HUDEP-2 (cell line): ENCODE measurements around the gene ZMYND10.
"Not testable (repeated sequence)": the region's sequence is repeated elsewhere in the genome, so short reads cannot be mapped to it uniquely, and the experiment has no call there.

Source experiments
- DNase-seq, 76 experiments: peaks; one replicate each; lab custom pipeline; 2025; ENCODE audit not compliant: unreplicated experiment in 76 of 76; lab: John Stamatoyannopoulos, UW

Gene ZMYND10

DNA sequence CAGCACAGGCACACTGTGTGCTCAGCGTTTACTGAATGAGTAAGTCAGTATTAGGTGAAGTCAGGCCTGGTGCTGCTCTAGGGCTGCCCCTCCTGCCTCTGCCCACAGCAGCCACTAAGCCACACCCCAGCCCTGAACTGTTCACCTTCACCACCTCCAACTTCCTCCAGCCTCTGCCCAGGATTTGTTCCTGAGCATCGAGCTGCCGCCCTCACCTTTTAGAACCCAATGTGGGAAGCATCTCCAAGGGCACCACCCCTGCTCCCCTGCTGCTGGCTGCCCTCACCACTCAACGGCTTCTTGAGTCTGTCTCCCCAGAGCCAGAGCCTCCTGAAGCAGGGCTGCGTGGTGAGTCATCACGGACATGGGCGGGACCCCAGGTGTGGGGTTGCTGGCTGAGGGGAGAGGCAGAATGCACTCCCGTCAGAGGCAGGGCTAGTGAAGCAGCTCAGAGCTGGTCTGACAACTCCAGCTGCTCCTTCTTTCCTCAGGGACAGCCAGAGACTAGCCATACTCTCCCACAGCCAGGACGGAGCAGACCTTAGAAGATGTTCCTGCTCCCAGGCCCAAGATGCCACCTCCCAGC, 28.8 kb downstream of the ZMYND10 start:
- peak in 28 of 76 experiments; percentile 13 to 63 (median 28) for DNase-seq

- DNase-seq: no peak
Measured at GRCh38 chr3:50314816-50315215, 30.7 kb downstream of the ZMYND10 start.

DNA sequence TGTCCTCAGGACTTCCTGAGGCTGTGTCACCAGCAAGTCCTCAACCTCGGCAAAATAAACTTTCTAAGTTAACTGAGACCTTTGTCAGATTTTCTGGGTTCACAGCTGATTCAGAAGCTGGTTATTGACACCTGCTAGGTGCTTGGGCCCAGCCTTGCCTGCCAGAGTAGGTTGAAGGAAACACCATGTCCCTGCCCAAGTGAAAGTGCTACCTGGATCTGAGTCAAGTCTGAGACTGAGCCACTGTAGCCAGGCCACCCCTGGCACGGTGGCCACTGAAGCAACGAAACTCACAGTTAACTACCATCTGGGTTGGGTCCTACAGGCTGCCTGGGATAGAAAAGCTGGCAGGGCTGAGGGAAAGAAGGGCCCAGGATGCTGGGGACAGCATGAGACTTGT, 31.2 kb downstream of the ZMYND10 start:
- no peak for DNase-seq

GRCh38 chr3:50312041-50312440, 33.5 kb downstream of the ZMYND10 start:
- DNase-seq: not testable (repeated sequence)

- no peak for DNase-seq
Measured at GRCh38 chr3:50304601-50305000, 40.9 kb downstream of the ZMYND10 start.

DNA sequence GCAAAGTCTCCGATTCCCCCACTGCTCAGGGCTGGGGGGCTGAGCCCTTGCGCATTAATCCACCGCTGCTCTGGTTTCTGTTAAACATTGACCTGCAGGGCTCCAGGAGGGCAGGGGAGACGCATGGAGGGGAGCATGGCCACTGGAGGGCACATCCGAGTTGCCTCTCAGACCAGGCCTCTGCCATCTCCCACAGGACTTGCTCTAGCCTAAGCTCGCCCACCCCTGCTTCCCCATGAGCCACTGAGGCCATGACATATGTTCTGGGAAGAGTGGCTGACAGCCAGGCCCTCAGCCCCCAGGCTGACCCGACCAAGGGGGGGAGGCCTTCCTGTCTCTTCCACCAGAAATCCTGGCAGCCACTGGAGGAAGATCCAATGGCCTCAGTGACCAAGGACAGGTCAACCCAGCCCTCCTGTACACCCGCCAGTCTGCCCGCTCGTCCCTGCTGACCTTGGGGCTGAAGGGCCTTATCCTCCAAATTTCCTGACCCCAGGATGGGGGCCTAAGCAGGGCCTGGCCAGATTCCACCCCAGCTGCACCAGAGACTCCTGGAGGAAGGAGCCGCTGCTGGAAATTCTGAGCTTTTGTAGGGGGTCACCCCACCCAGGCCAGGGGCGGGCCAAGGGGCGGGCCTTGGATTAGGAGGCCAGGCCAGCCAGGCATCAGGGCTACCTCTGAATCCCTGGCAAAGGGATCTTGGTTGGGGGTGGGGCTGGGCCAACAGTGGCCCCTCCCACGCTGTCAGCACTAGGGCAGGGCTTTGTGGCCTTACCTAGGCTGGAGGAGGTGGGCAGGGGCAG, 42.3 kb downstream of the ZMYND10 start, which contains the start of gene HYAL1:
Gene HYAL1 (minus strand): TSS at position 562 of the 803 bp plus-strand sequence. CDS start 618 bp downstream, outside the sequence.
- DNase-seq: peak in 46 of 76 experiments; percentile 5 to 62 (median 27)

DNA sequence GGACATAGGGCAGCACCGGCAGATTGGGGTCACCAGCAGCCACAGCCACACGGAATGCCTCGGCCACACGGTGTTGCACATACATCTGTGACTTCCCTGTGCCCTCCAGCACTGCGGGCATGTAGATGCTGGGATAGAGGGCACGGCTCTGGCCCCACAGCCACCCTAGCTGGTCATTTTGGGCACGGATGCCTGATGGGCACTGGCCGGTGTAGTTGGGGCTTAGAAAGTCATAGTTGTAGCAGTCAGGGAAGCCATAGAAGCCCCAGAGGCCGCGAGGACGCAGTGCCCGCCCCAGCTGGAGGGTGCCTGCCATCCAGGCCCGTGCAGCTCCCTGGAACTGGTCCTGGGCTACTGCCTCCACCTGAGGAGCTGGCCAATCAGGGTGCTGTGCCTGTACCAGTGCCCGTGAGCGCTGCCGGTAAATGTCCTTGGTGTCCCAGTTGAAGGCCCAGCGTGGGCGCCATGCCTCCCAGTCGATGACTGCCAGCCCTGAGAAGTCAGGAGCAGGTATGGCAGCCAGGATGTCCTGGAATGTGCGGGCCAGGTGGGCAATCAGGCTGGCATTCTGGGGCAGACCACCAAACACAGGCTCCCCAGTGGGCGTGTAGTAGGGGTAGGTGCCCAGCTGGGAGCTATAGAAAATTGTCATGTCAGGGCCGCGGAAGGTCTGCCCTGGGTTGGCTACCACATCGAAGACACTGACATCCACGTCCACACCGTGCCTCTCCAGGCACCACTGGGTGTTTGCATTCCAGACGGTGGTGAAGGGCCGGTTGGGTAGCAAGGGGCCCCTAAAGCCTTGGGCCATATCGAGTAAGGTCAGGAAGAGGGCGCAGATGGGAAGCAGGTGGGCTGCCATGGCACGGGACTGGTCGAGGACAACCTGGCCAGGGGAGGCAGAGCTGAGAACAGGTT, 43.2 kb downstream of the ZMYND10 start:
- DNase-seq: no peak

- no peak for DNase-seq
Measured at GRCh38 chr3:50300681-50301254, 44.8 kb downstream of the ZMYND10 start.

DNA sequence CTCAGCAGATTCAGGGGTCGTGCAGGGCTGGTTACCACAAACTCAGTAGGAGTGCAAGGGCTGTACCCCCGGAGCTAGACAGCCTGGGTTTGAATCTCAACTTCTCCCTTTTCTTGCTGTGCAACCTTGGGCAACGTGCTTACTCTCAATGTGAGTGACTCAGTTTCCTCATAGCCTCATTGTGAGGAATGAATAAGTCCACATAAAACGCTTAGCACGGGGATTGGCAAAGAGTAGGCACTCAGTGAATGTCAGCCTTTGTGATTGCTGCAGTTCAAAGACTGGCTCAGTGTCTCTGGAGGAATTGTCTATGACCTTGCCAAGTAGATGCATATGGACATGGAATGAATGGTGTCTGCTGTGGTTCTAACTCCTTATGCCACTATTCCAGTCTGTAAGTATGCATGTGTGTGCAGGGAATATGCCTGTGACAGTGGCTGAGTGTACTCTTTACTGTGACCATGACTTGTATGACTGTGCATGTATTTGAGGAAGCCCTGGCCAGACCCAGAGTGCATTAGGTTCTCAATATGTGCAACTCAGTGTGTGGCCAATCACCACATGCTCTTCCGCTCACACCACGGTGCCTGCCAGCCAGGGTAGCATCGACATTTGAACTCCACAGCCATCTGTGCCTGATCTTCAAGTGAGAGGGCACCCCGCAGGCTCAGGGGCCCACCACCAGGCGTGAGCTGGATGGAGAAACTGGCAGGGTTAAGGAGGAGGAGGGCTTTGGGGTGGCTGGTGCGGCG, 45.4 kb downstream of the ZMYND10 start:
- peak in 13 of 76 experiments; percentile 6 to 46 (median 28) for DNase-seq

DNA sequence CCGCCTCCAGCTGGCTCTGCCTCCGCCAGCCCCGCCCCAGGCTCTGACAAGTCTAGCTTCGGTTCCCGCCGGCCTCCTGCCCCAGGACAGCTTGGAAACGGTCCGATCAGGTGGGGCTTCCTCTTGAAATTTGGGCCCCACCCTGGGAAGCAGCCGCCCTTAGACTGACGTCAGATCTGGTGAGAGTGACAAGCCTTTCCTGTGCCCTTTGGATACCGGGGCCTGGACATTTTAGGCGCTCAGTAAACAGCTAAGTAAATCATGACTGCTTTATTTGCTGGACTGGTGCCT, 45.9 kb downstream of the ZMYND10 start:
- peak in 5 of 76 experiments; percentile 83 to 99 (median 99) for DNase-seq

- peak in 70 of 76 experiments; percentile 97 to 100 (median 99) for DNase-seq
Measured at GRCh38 chr3:50298836-50299637, 46.5 kb downstream of the ZMYND10 start, which contains the start of the genes HYAL3 and NAA80. TSS of gene HYAL3 (minus strand) at chr3:50299405. CDS start at chr3:50295602, 3,803 bp downstream. TSS of gene NAA80 (minus strand) at chr3:50299405. CDS start at chr3:50297463, 1,942 bp downstream.

DNA sequence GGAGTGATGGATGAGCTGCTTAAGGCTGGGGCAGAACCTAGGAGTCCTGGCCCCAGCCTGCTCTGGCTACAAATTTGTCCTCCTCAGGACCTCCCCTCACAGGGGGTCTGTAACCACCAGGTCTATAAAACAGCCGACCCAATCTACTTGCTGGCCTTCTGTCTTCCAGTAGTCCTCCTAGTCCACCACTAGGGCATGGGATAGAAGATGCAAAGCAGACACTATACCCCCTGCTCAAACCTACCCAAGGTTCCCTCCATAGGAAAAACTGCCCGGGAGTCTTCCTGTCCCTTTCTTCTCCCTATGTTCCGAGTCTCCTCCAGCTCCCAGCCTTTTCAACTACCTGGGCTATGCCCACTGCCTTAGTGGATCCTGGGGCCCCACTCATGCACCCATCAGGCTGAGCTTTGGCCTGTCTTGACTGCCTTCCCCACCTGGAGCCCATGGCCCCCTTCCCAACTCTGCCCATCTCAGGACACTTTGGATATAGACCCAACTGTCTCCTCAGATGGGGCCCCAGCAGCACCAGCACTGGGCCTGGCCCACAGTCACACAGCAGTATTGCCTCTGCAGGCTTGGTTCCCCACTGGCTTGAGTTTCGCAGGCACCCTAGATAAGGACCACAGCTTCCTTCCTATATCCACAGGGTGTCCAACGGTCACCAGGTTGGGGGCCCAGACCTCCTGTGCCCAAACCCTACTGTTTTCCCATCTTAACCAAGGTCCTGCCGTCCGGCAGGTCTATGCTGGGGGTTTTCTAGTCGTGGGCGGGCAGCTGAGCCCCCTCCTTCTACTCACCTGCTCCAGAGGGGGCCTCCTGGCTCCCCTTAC, 47.4 kb downstream of the ZMYND10 start:
- peak in 10 of 76 experiments; percentile 12 to 45 (median 22) for DNase-seq

DNA sequence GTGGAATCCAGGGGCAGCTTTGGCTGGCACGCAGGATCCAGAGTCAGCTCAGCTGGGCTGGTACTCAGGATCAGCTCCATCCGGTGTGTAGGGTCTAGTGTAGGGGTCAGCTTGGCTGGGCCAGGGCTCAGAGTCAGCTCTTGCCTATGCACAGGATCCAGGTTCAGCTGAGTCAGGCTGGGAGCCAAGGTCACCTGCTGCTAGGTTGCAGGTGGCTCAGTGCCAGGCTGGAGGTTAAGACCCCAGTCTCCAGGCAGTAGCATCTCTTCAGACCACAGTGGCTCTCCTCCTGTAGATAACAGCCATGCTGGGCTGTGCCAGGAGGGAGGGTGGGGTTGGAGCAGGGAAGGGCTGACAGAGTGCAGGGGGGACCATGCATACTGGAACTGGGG, 48.2 kb downstream of the ZMYND10 start:
- DNase-seq: peak in 3 of 76 experiments; percentile 4 to 27 (median 17)

DNA sequence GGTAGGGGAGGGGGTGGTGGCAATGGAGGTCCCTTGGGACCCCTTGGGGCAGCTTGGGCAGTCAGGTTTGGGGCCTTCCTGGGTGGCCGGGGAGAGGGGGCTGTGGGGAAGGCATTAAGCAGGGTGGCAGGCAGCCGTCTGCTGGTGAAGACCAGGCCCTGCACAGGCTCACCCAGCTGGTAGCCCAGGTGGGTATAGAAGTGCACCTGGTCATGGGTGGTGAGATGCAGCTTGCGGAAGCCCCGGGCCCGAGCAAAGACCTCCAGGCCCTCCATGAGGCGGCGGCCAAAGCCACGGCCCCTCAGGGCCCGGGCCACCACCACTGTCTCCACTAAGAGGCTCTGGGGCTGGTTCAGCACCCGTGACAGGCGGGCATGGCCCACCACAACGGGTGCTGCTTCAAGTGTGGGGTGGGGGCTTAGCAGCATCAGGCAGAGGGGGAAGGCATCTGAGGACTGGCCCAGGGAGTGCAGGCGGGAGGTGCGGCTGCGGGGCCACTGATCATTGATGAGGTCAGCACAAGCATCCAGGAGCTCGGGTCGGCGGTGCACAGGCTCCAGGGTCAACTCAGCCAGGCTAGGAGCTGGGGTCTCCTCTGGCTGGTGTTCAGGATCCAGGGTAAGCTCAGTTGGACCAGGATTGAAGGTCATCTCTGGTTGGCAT, 48.7 kb downstream of the ZMYND10 start:
- DNase-seq: no peak

- no peak for DNase-seq
Measured at GRCh38 chr3:50295553-50296431, 49.7 kb downstream of the ZMYND10 start.

- no peak for DNase-seq
Measured at GRCh38 chr3:50294492-50295403, 50.8 kb downstream of the ZMYND10 start.
